Aorta (tissue), 5 donors: ENCODE measurements around the gene FHOD1. TPM values are rescaled to one million over a fixed set of nuclear protein-coding genes. Genes with fewer than 3 reads are reported as not detected.
A peak's percentile ranks its signal among the peaks of the same experiment; 100 is the strongest.

ENCODE experiments used
- ATAC-seq: fragments of 200-7000 bp; cut with Tn5 transposase; one replicate; pipeline ENCODE4 v1.9.1; 2022; ENCODE audit warnings: moderate library complexity; ENCODE audit not compliant: low FRiP score
- DNase-seq, 2 donors: peaks; one replicate each; pipeline ENCODE4 v3.0.0-alpha.2; 2020
- H3K27ac ChIP-seq, 2 donors: one replicate each; pipeline ENCODE4 v1.5.1; 2013; ENCODE audit warnings: low read length in 2 of 2, mild to moderate bottlenecking in 2 of 2, moderate library complexity in 2 of 2, control low read depth in 1 of 2, inconsistent platforms in 1 of 2, low read depth in 1 of 2
- H3K27me3 ChIP-seq, 2 donors: one replicate each; pipeline ENCODE4 v1.6.1; 2013; ENCODE audit warnings: control low read depth in 1 of 2, low read length in 1 of 2, mild to moderate bottlenecking in 1 of 2, moderate library complexity in 1 of 2; ENCODE audit not compliant: insufficient read depth in 2 of 2, control insufficient read depth in 1 of 2
- H3K36me3 ChIP-seq, 2 donors: one replicate each; pipeline ENCODE4 v1.6.1; 2013; ENCODE audit warnings: control low read depth in 1 of 2, low read length in 1 of 2, mild to moderate bottlenecking in 1 of 2; ENCODE audit not compliant: insufficient read depth in 2 of 2, control insufficient read depth in 1 of 2
- H3K4me1 ChIP-seq, 2 donors: one replicate each; pipeline ENCODE4 v1.6.1; 2013; ENCODE audit warnings: low read length in 2 of 2, control low read depth in 1 of 2, mild to moderate bottlenecking in 1 of 2, moderate library complexity in 1 of 2; ENCODE audit not compliant: insufficient read depth in 2 of 2, control insufficient read depth in 1 of 2
- H3K4me3 ChIP-seq, 2 donors: one replicate each; pipeline ENCODE4 v1.5.1; 2013; ENCODE audit warnings: low read length in 2 of 2, control low read depth in 1 of 2, mild to moderate bottlenecking in 1 of 2
- H3K9me3 ChIP-seq: one replicate; pipeline ENCODE4 v1.6.1; 2013; ENCODE audit warnings: mild to moderate bottlenecking, low read length; ENCODE audit not compliant: control insufficient read depth
- WGBS, 2 donors: extraction: QIAGEN DNeasy Blood & Tissue Kit; methylation state at CpG; one replicate each; pipeline ENCODE4 v1.1.7; 2013; 5-methylcytosine and 5-hydroxymethylcytosine counted together
- intact Hi-C, 2 donors: fragments of 100-400 bp; cut with DNase I; formaldehyde crosslinking; loops; one replicate each; pipeline versions ENCODE4 v1.14.2 to v1.15.0; 2022
- polyA plus RNA-seq, 2 donors: library from polyadenylated mRNA; stranded (reverse); fragments of 200-250 nt; gene quantifications; one replicate each; pipeline ENCODE4 v1.2.3, GENCODE V29; 2013
- total RNA-seq, 2 donors: library from RNA; stranded (reverse); fragmentation: NEBNext Ultra II Directional; extraction: Animal tissue kit (Norgen Biotek cat#: 25700); gene quantifications; one replicate each; pipeline ENCODE4 v1.2.1, GENCODE V29; 2021
- donor health status: healthy with polysubstance abuse.
- donor health status: Bipolar disorder and iron deficiency.
- donor health status: DM: no; HTN: no; CAD: no.
- donor health status: DM: no; HTN: no; CAD: no.
- donor health status: DM: yes; HTN: yes; CAD: no.

FHOD1 gene
- total and polyA plus RNA-seq, 4 donors, result 12.9 to 47.9 (median 34.8) TPM

- Histone ChIP-seq H3K27ac (no peak overlapping the region), H3K27me3 (no peaks in the 10 kb centered on the region), H3K4me3 (no peak overlapping the region), H3K9me3 (no peaks in the 10 kb centered on the region), H3K4me1 (no peaks in the 10 kb centered on the region), H3K36me3 (no peaks in the 10 kb centered on the region)
- DNase-seq (no peak), ATAC-seq (no peak)
- WGBS, 2 donors, result 90% methylated on average over 15 of the region's 15 CpGs
- intact Hi-C loops, result loop anchor here (10.0 kb wide), 2 partner anchors 214 to 294 kb away; no protein-coding TSS in a partner anchor
Measured at GRCh38 chr16:67188798-67189197, 58.5 kb downstream of the FHOD1 start.

- intact Hi-C loops, result loop anchor here (10.0 kb wide), 2 partner anchors 214 to 294 kb away; no protein-coding TSS in a partner anchor
- no peaks in the 10 kb centered on the region for H3K4me1 ChIP-seq
- WGBS, 2 donors, result 89 to 91% methylated on average over 4 of the region's 4 CpGs
- no peak for ATAC-seq
- no peak overlapping the region for H3K27ac ChIP-seq
- no peaks in the 10 kb centered on the region for H3K9me3 ChIP-seq
- no peak overlapping the region for H3K4me3 ChIP-seq
- no peak for DNase-seq
- no peaks in the 10 kb centered on the region for H3K27me3 ChIP-seq
- no peaks in the 10 kb centered on the region for H3K36me3 ChIP-seq
Measured at GRCh38 chr16:67188323-67188722, 59.0 kb downstream of the FHOD1 start.

GRCh38 chr16:67187175-67187890 is 59.9 kb downstream of the FHOD1 start:
- H3K4me1 ChIP-seq, result no peaks in the 10 kb centered on the region
- WGBS, 2 donors, result 84 to 86% methylated on average over 26 of the region's 26 CpGs
- H3K4me3 ChIP-seq, result no peak overlapping the region
- intact Hi-C loops, result loop anchor here (10.0 kb wide), 2 partner anchors 213 to 293 kb away; no protein-coding TSS in a partner anchor
- H3K9me3 ChIP-seq, result no peaks in the 10 kb centered on the region
- no peak overlapping the region for H3K27ac ChIP-seq
- no peaks in the 10 kb centered on the region for H3K27me3 ChIP-seq
- no peaks in the 10 kb centered on the region for H3K36me3 ChIP-seq
- DNase-seq (no peak), ATAC-seq (no peak)

GRCh38 chr16:67186550-67186950 is 60.7 kb downstream of the FHOD1 start:
- ATAC-seq, result no peak

GRCh38 chr16:67185651-67186134 is 61.6 kb downstream of the FHOD1 start:
- WGBS, 2 donors, result 8 to 11% methylated on average over 12 of the region's 12 CpGs
- H3K9me3 ChIP-seq, result no peaks in the 10 kb centered on the region
- no peaks in the 10 kb centered on the region for H3K27me3 ChIP-seq
- H3K27ac ChIP-seq, result no peak overlapping the region
- no peak overlapping the region for H3K4me3 ChIP-seq
- DNase-seq (no peak), ATAC-seq (no peak)
- no peaks in the 10 kb centered on the region for H3K36me3 ChIP-seq
- H3K4me1 ChIP-seq, result no peaks in the 10 kb centered on the region
- intact Hi-C loops, result loop anchor here (1.0 to 10.0 kb wide), 4 partner anchors 27 to 291 kb away; partner anchors contain the start of genes FBXL8 (in 1 of the 2) and TRADD (in 1 of the 2)

More at GRCh38 chr16:67186550-67186950, 60.7 kb downstream of the FHOD1 start:
- Histone ChIP-seq H3K9me3 (no peaks in the 10 kb centered on the region), H3K4me1 (no peaks in the 10 kb centered on the region), H3K27me3 (no peaks in the 10 kb centered on the region), H3K4me3 (no peak overlapping the region), H3K36me3 (no peaks in the 10 kb centered on the region), H3K27ac (no peak overlapping the region)
- 44 to 48% methylated on average over 5 of the region's 5 CpGs for WGBS, 2 donors
- no peak for DNase-seq
- intact Hi-C loops, result loop anchor here (10.0 kb wide), 2 partner anchors 212 to 292 kb away; no protein-coding TSS in a partner anchor

GRCh38 chr16:67184995-67185650 is 62.2 kb downstream of the FHOD1 start:
- H3K27ac ChIP-seq, result no peak overlapping the region
- 5 to 7% methylated on average over 41 to 43 of the region's 43 CpGs for WGBS, 2 donors
- no peak overlapping the region for H3K4me3 ChIP-seq

GRCh38 chr16:67184453-67184994 is 62.8 kb downstream of the FHOD1 start:
- H3K4me3 ChIP-seq, result peak overlapping the region; percentile 24 to 54
- DNase-seq, result peak in 1 of 2 donors; percentile 79
- H3K27ac ChIP-seq, result peak overlapping the region in 1 of 2 donors; percentile 42
- WGBS, 2 donors, result 4 to 7% methylated on average over 42 to 59 of the region's 59 CpGs
- H3K9me3 ChIP-seq, result no peaks in the 10 kb centered on the region
- no peak for ATAC-seq
- no peaks in the 10 kb centered on the region for H3K4me1 ChIP-seq
- H3K36me3 ChIP-seq, result no peaks in the 10 kb centered on the region
- intact Hi-C loops, result loop anchor here (2.0 to 10.0 kb wide), 3 partner anchors 26 to 290 kb away; partner anchors contain the start of genes FBXL8 (in 1 of the 2) and TRADD (in 1 of the 2)
- no peaks in the 10 kb centered on the region for H3K27me3 ChIP-seq

More at GRCh38 chr16:67184995-67185650, 62.2 kb downstream of the FHOD1 start:
- intact Hi-C loops, result loop anchor here (1.0 to 10.0 kb wide), 4 partner anchors 26 to 290 kb away; partner anchors contain the start of genes FBXL8 (in 1 of the 2) and TRADD (in 1 of the 2)
- Histone ChIP-seq H3K27me3 (no peaks in the 10 kb centered on the region), H3K9me3 (no peaks in the 10 kb centered on the region), H3K4me1 (no peaks in the 10 kb centered on the region), H3K36me3 (no peaks in the 10 kb centered on the region)
- peak; percentile 80 for ATAC-seq
- DNase-seq, result peak; percentile 96 to 99
